Stimulated activated CD4-positive, alpha-beta T cell treated with anti-CD3 and anti-CD28 coated beads, Interleukin-1b, Interleukin-23, amount 100 ng/mL, for 1 hour (primary cell): ENCODE measurements around the gene GDF9.
"Not testable (repeated sequence)": the region's sequence is repeated elsewhere in the genome, so short reads cannot be mapped to it uniquely, and the experiment has no call there.

Source experiments
- DNase-seq, 2 donors: peaks; one replicate each; pipeline ENCODE4 v3.0.0-alpha.2; 2020; ENCODE audit warnings: low read depth in 2 of 2

Gene GDF9

GRCh38 chr5:132873119-132873929, 7.1 kb upstream of the GDF9 start, which contains the start of gene LEAP2:
Gene LEAP2, plus strand, starts transcription at chr5:132873668. Its CDS starts 27 bp downstream, at chr5:132873695.
- DNase-seq: no peak

DNA sequence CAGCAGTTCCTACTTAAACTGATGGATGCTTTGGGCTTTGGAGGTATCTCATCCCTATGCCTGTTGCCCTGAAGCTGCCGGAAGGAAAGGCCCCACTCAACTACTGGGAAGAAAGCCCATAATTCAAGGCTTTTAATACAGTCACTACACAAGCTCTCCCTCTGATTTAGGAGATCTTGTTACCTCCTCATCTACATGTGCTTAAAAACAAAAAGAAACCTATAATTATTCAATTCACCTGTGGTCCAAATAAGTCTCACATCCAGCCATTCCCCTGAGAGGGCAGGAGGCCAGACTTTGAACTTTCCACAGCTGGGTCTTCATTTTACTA, 6.5 kb upstream of the GDF9 start:
- DNase-seq: no peak

- no peak for DNase-seq
These were observed 5.4 kb upstream of the GDF9 start for GRCh38 chr5:132871459-132872284.

GRCh38 chr5:132870801-132871200, 4.5 kb upstream of the GDF9 start:
- no peak for DNase-seq

DNA sequence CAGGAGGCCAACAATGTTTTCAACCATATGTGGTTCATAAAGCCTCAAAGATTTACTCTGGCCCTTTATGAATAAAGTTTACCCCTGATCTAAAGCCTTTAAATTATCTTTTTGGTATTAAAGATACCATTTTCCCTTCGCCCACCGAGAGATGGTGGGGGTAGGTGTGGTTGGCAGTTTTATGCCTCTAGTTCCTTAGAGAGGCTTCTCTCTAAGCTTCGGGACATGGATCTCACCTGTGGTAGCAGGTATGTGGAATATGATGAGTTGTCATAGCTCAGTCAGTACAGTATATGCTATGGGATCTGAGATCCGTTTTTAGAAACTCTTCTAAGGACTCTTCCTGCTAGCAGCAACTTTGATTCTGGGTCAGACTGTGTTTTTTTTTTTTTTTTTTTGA, 2.5 kb upstream of the GDF9 start:
- DNase-seq: no peak

DNA sequence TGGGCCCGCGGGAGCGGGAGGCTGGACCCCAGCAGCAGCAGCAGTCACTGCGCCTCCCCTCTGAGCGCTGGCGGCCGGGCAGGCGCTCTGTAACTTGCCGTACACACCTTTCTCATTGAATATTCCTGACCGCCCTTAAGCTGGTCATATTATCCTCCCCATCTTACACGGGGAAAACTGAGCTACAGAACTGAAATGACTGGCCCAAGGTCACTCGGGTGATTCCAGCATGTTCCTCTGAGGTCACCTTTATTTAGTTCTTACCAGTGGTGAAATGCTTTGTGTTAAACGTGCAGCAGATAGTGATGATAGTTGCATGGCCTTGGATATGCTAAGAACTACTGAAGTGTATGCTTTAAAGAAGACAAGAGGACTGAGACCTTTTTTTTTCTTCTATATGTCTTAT, 780 bp upstream of the GDF9 start:
- DNase-seq: no peak

DNA sequence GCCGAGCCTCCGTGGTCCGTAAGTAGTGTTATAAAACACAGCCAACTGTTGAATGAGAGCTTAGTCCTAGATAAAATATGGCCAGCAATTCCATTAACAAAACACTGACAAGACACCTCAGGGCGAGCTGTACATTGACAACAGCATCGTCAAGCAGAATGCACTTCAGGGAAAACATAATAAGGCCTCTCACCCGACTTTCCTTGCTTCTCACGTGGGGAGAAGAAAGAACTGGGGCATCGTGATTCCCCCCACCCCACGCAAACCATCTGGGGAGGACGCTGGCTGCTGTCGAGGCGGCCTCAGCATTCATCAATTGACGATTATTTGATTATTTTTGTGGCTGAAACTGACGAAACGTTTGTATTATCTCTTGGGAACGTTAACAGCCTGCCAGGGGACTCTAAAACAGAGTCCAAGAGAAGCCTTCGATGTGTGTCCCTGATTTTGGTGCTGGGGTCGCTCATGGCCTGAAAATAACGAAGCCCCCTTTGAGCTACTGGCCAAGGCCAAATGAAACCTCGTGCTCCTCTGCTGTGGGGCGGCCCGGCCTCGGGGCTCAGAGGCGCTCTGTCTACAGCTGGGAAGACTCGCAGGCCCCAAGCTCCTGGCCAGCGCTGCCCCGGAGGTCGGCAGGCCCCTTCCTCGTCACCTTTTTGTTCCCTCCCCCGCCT, 464 bp downstream of the GDF9 start:
- DNase-seq: no peak

DNA sequence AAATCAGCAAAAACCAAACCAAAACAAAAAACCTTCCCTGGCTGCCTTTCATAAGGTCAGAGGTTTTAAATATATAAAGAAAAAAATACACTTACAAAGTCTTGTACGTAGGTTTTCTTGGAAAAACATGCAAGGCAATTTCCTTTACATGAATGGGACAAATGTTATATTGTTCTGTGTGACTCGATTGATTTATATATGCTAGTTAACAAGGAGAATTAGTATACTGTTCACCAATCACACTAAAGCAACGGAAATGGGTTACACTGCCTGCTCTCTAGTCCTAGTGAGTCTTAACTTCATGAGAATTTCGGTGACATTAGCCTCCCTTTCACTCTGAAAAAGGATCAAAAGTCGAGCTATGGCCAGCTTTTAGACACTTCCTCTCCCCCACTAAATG, 5.5 kb downstream of the GDF9 start:
- DNase-seq: no peak

GRCh38 chr5:132859889-132860437, 6.3 kb downstream of the GDF9 start:
- no peak for DNase-seq

DNA sequence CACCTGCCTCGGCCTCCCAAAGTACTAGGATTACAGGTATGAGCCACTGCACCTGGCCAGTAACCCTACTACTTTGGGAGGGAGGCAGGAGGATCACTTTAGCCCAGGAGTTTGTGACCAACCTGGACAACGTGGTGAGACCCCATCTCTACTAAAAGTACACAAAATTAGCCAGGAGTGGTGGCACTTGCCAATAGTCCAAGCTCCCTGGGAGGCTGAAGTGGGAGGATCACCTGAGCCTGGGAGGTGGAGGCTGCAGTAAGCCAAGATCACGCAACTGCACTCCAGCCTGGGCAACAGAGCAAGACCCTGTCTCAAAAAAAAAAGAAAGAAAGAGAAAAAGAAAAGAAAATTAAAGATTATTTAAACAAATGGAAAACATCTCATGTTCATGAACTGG, 10.3 kb downstream of the GDF9 start:
- no peak for DNase-seq

DNA sequence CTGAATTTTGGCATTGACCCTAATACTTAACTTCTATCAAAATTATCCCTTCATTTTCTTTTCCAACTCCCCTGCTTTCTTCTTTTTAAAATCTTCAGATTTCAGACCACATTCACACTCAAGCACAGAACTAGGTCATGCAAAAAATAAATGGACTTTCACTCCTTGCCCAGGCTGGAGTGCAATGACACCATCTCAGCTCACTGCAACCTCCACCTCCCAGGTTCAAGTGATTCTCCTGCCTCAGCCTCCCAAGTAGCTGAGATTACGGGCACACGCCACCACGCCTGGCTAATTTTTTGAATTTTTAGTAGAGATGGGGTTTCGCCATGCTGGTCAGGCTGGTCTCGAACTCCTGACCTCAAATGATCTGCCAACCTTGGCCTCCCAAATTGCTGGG, 11.3 kb downstream of the GDF9 start:
- DNase-seq: not testable (repeated sequence)

GRCh38 chr5:132854301-132854700, 12.0 kb downstream of the GDF9 start:
- DNase-seq: no peak

DNA sequence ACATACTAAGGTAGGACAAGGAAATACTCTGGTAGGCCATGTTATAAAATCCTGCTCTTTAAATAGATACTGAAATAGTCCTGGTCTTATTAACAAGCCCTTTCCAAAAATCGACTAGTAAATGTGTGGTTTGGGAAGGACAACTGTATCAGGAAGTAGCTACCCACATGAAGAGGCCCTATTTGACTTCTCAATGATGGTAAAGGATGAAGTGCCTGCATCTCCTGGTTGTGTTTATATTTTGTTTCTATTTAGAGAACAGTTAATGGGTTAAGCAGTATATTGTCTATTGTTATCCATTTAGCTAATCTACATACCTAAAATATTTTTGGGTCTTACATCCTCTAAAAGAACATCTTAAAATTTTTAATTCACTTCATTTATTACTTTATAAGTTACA, 12.5 kb downstream of the GDF9 start:
- no peak for DNase-seq

DNA sequence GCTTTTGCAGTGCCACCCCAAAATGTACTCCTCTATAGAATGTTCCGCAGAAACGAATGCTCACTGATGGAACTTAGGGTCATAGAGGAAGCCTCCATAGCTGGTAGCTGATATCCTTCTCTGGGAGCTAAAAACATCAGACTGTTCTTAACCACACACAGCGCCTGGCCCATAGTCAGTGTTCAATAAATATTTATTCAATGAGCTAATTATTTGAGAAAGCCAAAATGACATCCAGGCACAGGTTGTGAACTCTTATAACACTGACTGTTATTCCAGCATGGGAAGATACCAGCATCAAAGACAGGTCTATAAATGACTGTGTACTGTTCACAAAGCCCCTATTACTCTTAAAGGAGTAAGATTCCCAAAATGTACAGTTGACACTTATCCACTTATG, 12.9 kb downstream of the GDF9 start:
- DNase-seq: no peak

GRCh38 chr5:132850066-132850465, 16.2 kb downstream of the GDF9 start:
- no peak for DNase-seq

GRCh38 chr5:132849347-132849746, 16.9 kb downstream of the GDF9 start:
- DNase-seq: no peak

DNA sequence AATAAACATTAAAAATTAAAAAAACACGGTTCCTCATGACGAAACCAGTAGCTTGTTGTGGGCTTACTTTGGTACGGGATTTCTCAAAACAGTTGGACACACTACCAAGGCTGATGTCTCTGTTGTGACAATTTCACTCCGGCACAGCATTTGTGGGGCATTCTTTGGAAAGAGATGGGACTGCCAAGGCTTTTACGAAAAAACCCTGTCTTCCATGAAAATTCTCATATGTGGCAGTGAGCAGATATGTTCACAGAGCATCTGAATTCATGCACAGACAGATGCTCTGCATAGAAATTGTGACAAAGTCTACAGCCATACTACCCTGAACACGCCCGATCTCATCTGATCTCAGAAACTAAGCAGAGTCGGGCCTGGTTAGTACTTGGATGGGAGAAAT, 18.0 kb downstream of the GDF9 start:
- DNase-seq: no peak

GRCh38 chr5:132841305-132841704, 25.0 kb downstream of the GDF9 start:
- DNase-seq: no peak

DNA sequence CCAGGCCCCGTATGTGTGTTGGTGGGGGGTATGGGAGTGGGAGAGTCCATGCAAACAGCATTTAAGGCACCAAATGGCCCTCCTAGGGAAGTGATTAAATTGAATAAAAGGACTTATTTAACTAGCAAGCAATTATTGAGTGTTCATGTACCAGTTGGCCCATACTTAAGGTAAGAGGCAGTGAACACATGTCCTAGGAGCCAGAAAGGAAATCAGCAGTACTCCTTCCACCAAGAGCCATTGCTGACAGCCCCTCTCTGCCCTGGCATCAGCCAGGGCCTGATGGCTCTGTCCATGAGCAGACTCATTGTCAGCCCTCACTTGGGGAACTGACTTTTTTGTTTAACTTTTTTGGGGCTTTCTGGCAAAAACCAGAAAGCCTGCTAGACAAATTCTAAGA, 25.4 kb downstream of the GDF9 start:
- DNase-seq: no peak

GRCh38 chr5:132840313-132840712, 26.0 kb downstream of the GDF9 start:
- no peak for DNase-seq

DNA sequence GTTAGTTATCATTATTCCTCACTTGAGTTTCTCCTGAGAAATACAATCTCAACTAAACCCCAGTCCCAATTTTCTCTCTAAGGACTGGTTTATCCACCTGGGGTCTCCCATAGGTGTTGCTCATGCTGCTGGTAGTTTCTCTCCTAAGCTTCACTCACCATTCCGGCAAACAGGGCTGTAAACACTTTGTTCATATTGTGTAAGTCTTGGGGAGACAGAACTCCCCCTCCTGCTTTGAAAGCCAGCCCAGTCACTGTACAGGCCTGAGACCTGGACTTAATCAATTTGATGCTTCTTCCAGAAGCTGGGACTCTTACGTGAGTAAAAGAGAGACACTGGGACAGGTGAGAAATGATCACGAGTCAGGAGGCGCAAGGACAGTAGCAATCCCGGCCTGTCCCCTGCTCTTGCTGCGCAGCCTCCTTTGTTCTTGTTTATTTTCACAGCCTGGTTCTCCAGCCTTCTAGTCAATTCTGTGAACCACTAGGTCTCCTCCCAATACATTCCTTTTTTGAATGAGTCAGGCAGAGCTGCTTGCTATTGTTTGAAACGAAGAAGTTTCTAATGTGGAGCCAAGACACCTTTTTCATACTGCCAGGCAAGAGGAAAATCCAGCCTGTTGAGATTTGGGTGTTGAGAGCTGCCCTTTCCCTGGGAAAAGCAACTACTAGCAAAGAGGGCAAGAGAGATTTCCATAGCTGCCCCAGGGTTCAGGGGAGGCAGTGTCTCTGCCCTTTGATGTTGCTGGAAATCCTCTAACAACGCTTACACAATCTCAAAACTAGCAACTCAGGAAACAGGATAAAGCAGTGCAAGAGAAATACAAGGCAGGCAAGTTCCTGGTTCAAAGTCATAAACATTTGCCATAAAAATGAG, 26.6 kb downstream of the GDF9 start:
- DNase-seq: no peak
